Measurements from ENCODE around the gene CISD2.
"Not testable (repeated sequence)": the region's sequence is repeated elsewhere in the genome, so short reads cannot be mapped to it uniquely, and the experiment has no call there.

Gene CISD2

GRCh38 chr4:102901804-102902203 is 33.0 kb downstream of the CISD2 start:
- DNase-seq, result no peak
- H3K9me3 ChIP-seq, result no peaks in the 10 kb centered on the region

DNA sequence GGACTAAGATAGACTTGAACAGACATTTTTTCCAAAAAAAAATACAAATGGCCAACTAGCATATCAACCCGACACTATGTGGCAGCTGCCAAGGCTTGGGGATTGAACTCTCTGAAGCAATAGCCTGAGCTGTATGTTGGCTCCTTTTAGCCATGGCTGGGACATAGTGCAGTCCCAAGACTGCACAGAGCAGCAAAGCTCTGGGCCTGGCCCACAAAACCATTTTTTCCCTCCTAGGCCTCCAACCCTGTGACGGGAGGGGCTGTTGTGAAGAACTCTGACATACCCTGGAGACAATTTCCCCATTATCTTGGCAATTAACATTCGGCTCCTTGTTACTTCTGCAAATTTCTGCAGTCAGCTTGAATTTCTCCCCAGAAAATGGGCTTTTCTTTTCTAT is 50.1 kb downstream of the CISD2 start:
- no peak for TF ChIP-seq CTCF (IDR thresholded peaks at IDR 0.05; ENCODE audit: low read depth, low read length)
- no peak for DNase-seq
- Histone ChIP-seq H3K4me1 (no peaks in the 10 kb centered on the region), H3K27me3 (no peaks in the 10 kb centered on the region), H3K4me3 (ENCODE audit: low read depth, low read length) (no peak overlapping the region), H3K36me3 (no peaks in the 10 kb centered on the region), H3K9me3 (no peaks in the 10 kb centered on the region)

More at GRCh38 chr4:102901804-102902203, 33.0 kb downstream of the CISD2 start:
- H3K4me1 ChIP-seq, result no peaks in the 10 kb centered on the region
- no peak for TF ChIP-seq CTCF (IDR thresholded peaks at IDR 0.05; ENCODE audit: low read depth, low read length)
- no peaks in the 10 kb centered on the region for H3K27me3 ChIP-seq
- no peak overlapping the region for H3K4me3 ChIP-seq (ENCODE audit: low read depth, low read length)
- no peaks in the 10 kb centered on the region for H3K36me3 ChIP-seq

- not testable (repeated sequence) for DNase-seq; H3K9me3 ChIP-seq; H3K27me3 ChIP-seq; H3K4me1 ChIP-seq; H3K4me3 ChIP-seq (ENCODE audit: low read depth, low read length); H3K36me3 ChIP-seq
Observed at GRCh38 chr4:102919697-102920096, 50.9 kb downstream of the CISD2 start.

DNA sequence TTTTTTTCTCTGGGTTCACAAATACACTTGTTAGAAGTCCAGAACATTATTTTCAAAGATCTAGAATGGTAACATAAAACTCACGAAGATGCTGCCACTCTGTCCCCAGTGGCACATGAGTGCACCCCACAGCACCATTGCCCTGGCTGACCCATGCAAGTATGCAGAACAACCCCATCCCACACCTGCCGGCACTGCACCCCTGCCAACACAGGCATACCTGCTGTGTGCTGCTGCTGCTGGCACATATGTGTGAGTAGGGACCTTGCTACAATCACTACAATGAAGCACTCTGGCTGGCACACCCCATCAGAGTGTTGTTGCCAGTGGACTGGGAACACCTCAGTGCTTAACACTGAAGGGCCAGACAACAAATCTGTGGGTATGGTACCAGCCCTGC is 66.9 kb downstream of the CISD2 start:
- H3K36me3 ChIP-seq, result no peaks in the 10 kb centered on the region

DNA sequence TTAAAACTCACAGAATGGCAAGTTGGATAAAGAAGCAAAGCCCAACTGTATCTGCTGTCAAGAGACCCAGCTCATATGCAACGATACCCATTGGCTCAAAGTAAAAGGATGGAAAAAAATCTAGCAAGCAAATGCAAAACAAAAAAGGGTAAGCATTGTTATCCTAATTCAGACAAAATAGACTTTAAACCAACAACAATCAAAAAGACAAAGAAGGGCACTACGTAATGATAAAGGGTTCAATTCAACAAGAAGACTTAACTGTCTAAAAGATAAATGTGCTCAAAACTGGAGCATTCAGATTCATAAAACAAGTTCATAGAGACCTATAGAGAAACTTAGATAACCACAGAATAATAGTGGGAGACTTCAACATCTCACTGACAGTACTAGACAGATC is 69.3 kb downstream of the CISD2 start:
- DNase-seq, H3K27me3 ChIP-seq, H3K4me1 ChIP-seq: not testable (repeated sequence)

More for the DNA sequence above, 66.9 kb downstream of the CISD2 start:
- Histone ChIP-seq H3K27me3 (no peaks in the 10 kb centered on the region), H3K4me1 (no peaks in the 10 kb centered on the region), H3K4me3 (ENCODE audit: low read depth, low read length) (no peak overlapping the region), H3K9me3 (no peaks in the 10 kb centered on the region)
- DNase-seq, result no peak
- no peak for TF ChIP-seq CTCF (IDR thresholded peaks at IDR 0.05; ENCODE audit: low read depth, low read length)

More for the DNA sequence above, 69.3 kb downstream of the CISD2 start:
- H3K4me3 ChIP-seq (ENCODE audit: low read depth, low read length); H3K9me3 ChIP-seq; H3K36me3 ChIP-seq: not testable (repeated sequence)
